Activated T-cell treated with anti-CD3 and anti-CD28 coated beads, Interleukin-2, amount 50 U/mL, for 48 hours (primary cell): ENCODE data around the gene TSNAXIP1.
A peak's percentile ranks its signal among the peaks of the same experiment; 100 is the strongest.

Experiments
- DNase-seq, 2 experiments: peaks; one replicate each; pipeline ENCODE4 v3.0.0-alpha.2; 2020

Gene TSNAXIP1

GRCh38 chr16:67841198-67841815, 34.6 kb downstream of the TSNAXIP1 start:
- no peak for DNase-seq

- DNase-seq, result peak; percentile 96 to 98
Observed at GRCh38 chr16:67841816-67842508, 35.3 kb downstream of the TSNAXIP1 start, which contains the start of gene THAP11. THAP11 (plus strand) TSS chr16:67842320; CDS start chr16:67842555, 235 bp downstream.

GRCh38 chr16:67842509-67843342, 36.0 kb downstream of the TSNAXIP1 start:
- peak; percentile 72 to 77 for DNase-seq

GRCh38 chr16:67843343-67843765, 36.7 kb downstream of the TSNAXIP1 start:
- DNase-seq, result no peak

GRCh38 chr16:67844497-67844896, 37.8 kb downstream of the TSNAXIP1 start:
- DNase-seq, result peak in 1 of 2 experiments; percentile 23

GRCh38 chr16:67845291-67846062, 38.8 kb downstream of the TSNAXIP1 start:
- peak in 1 of 2 experiments; percentile 32 for DNase-seq

GRCh38 chr16:67846063-67846319, 39.3 kb downstream of the TSNAXIP1 start:
- no peak for DNase-seq

GRCh38 chr16:67846320-67847063, 39.8 kb downstream of the TSNAXIP1 start, which contains the start of gene NUTF2:
NUTF2 (plus strand) TSS chr16:67846933; CDS start chr16:67865131, 18,198 bp downstream.
- DNase-seq, result peak; percentile 98

GRCh38 chr16:67847064-67847861, 40.6 kb downstream of the TSNAXIP1 start, which contains the start of gene CENPT:
CENPT (minus strand) TSS chr16:67847693; CDS start chr16:67833859, 13,834 bp downstream.
- DNase-seq, result peak in 1 of 2 experiments; percentile 48

GRCh38 chr16:67848118-67848517, 41.4 kb downstream of the TSNAXIP1 start:
- DNase-seq, result no peak

- DNase-seq, result no peak
Observed at GRCh38 chr16:67853670-67854069, 47.0 kb downstream of the TSNAXIP1 start.

GRCh38 chr16:67855789-67856188, 49.1 kb downstream of the TSNAXIP1 start:
- no peak for DNase-seq

GRCh38 chr16:67856927-67857546, 50.3 kb downstream of the TSNAXIP1 start:
- DNase-seq, result no peak

- DNase-seq, result peak; percentile 36 to 42
Observed at GRCh38 chr16:67857547-67858233, 51.0 kb downstream of the TSNAXIP1 start.

- no peak for DNase-seq
Observed at GRCh38 chr16:67858500-67858899, 51.8 kb downstream of the TSNAXIP1 start.

- no peak for DNase-seq
Observed at GRCh38 chr16:67860589-67861398, 54.1 kb downstream of the TSNAXIP1 start.

- DNase-seq, result no peak
Observed at GRCh38 chr16:67861877-67862276, 55.2 kb downstream of the TSNAXIP1 start.

GRCh38 chr16:67862623-67863583, 56.2 kb downstream of the TSNAXIP1 start:
- no peak for DNase-seq
